ENCODE data around the gene EPGN. TPM values are rescaled to one million over a fixed set of nuclear protein-coding genes. Genes with fewer than 3 reads are reported as not detected.

The EPGN gene
- total and polyA plus RNA-seq, 2 of the 13 experiments (the other 11 are each of a cell fraction or from before 2014, with no cell fraction given): not detected

GRCh38 chr4:74297539-74297938 lies 10.7 kb upstream of the EPGN start:
- BruUV-seq (replicated peaks): no TSS peak
- ChIA-PET CTCF (ENCODE audit: low intra/inter-chr PET ratio, low total read pairs) (no interaction called here), POLR2A (no interaction called here)
- ATAC-seq (no peak), FAIRE-seq (no peak), DNase-seq (ENCODE audit: low spot score) (no peak)
- Histone ChIP-seq H3K9me3 (ENCODE audit: low read length) (no peaks in the 10 kb centered on the region), H4K20me1 (ENCODE audit: insufficient read depth, low read length) (no peaks in the 10 kb centered on the region), H3K4me3 (replicated peaks in 1 of 3; ENCODE audit: insufficient read depth in 1 of 3, low read depth in 2 of 3, low read length in 3 of 3) (no peak overlapping the region), H3K27me3 (ENCODE audit: control insufficient read depth in 1 of 2, insufficient read depth in 2 of 2, low read length in 2 of 2) (no peaks in the 10 kb centered on the region), H3K27ac (ENCODE audit: extremely low read length, insufficient read depth, low read length) (no peak overlapping the region), H3K36me3 (replicated peaks in 1 of 2; ENCODE audit: control insufficient read depth in 1 of 2, insufficient read depth in 2 of 2, low read length in 2 of 2) (no peaks in the 10 kb centered on the region), H3K4me1 (ENCODE audit: insufficient read depth, low read length) (no peaks in the 10 kb centered on the region), H3K79me2 (ENCODE audit: insufficient read depth, low read length) (no peaks in the 10 kb centered on the region), H3K4me2 (ENCODE audit: low read depth, low read length) (no peak overlapping the region), H2AFZ (ENCODE audit: low read length) (no peak overlapping the region), H3K9ac (ENCODE audit: insufficient read depth, low read depth, low read length) (no peak overlapping the region)
- in situ Hi-C loops (cut with HindIII; ENCODE audit: extremely low pct_ligation_motif_present, low pct_unique_long_range_greater_than_20kb) (no loop called here), intact Hi-C loops (cut with micrococcal nuclease; ENCODE audit: unreplicated experiment) (no loop called here)
- WGBS (ENCODE audit: low lambda C conversion rate): 43% methylated on average over 1 of the region's 1 CpG
- TF ChIP-seq ZNF354B (CRISPR knock-in tag; IDR thresholded peaks at IDR 0.05) (no peak), NFYC (CRISPR knock-in tag; IDR thresholded peaks at IDR 0.05) (no peak), ZNF547 (CRISPR knock-in tag; IDR thresholded peaks at IDR 0.05) (no peak), SNAPC5 (CRISPR knock-in tag; IDR thresholded peaks at IDR 0.05; ENCODE audit: borderline replicate concordance) (no peak), ZBTB38 (CRISPR knock-in tag; IDR thresholded peaks at IDR 0.05) (no peak), KLF6 (CRISPR knock-in tag; IDR thresholded peaks at IDR 0.05) (no peak), GRHL1 (CRISPR knock-in tag; conservative IDR thresholded peaks at IDR 0.05) (no peak), MTERF4 (CRISPR knock-in tag; IDR thresholded peaks at IDR 0.05) (no peak), ZNF770 (CRISPR knock-in tag; IDR thresholded peaks at IDR 0.05) (no peak), SMARCC2 (IDR thresholded peaks at IDR 0.05) (no peak), SATB2 (CRISPR knock-in tag; IDR thresholded peaks at IDR 0.05) (no peak)
